ENCODE data around the gene PPIG. TPM values are rescaled to one million over a fixed set of nuclear protein-coding genes. Genes with fewer than 3 reads are reported as not detected.
"Not testable (repeated sequence)": the region's sequence is repeated elsewhere in the genome, so short reads cannot be mapped to it uniquely, and the experiment has no call there.

PPIG gene
- total RNA-seq, 4 donors from 2014 or later, result 26.1 to 53.8 (median 37.1) TPM

- TF ChIP-seq CTCF (IDR thresholded peaks at IDR 0.05) (no peak), EP300 (IDR thresholded peaks at IDR 0.05) (no peak), POLR2A (IDR thresholded peaks at IDR 0.05) (no peak)
- Histone ChIP-seq H3K4me3 (no peak overlapping the region), H3K27ac (no peak overlapping the region), H3K9me3 (no peaks in the 10 kb centered on the region), H3K36me3 (no peaks in the 10 kb centered on the region), H3K4me1 (peaks cover 0 to 3% (median 0%) of the 10 kb centered on the region in 4 donors), H3K27me3 (no peaks in the 10 kb centered on the region)
- WGBS, 2 donors, result 59 to 63% methylated on average over 6 of the region's 6 CpGs
- DNase-seq (ENCODE audit: low spot score in 2 of 2), result no peak
Observed at GRCh38 chr2:169579044-169579443, 5.1 kb upstream of the PPIG start.

- H3K4me3 ChIP-seq; DNase-seq (ENCODE audit: low spot score in 2 of 2); H3K27me3 ChIP-seq; H3K27ac ChIP-seq; H3K36me3 ChIP-seq; H3K9me3 ChIP-seq: not testable (repeated sequence)
- peaks cover 0 to 25% (median 13%) of the 10 kb centered on the region in 4 donors for H3K4me1 ChIP-seq
- WGBS, 2 donors, result 96 to 98% methylated on average over 10 of the region's 10 CpGs
Observed at GRCh38 chr2:169582552-169583266, 1.4 kb upstream of the PPIG start.

- peak overlapping the region; percentile 95 to 98 (median 96) for H3K27ac ChIP-seq
- no peaks in the 10 kb centered on the region for H3K36me3 ChIP-seq
- no peak for DNase-seq (ENCODE audit: low spot score in 2 of 2)
- no peak overlapping the region for H3K4me3 ChIP-seq
- 95 to 97% methylated on average over 5 of the region's 5 CpGs for WGBS, 2 donors
- no peaks in the 10 kb centered on the region for H3K9me3 ChIP-seq
- peaks cover 0 to 31% (median 13%) of the 10 kb centered on the region in 4 donors for H3K4me1 ChIP-seq
- no peaks in the 10 kb centered on the region for H3K27me3 ChIP-seq
- TF ChIP-seq CTCF (IDR thresholded peaks at IDR 0.05), result no peak
- no peak for TF ChIP-seq EP300 (IDR thresholded peaks at IDR 0.05)
- TF ChIP-seq POLR2A (IDR thresholded peaks at IDR 0.05), result no peak
Observed at GRCh38 chr2:169583518-169583917, 633 bp upstream of the PPIG start.

GRCh38 chr2:169585673-169586072 is 1.5 kb downstream of the PPIG start:
- Histone ChIP-seq H3K4me3 (peak overlapping the region; percentile 77 to 94 (median 84)), H3K27ac (peak overlapping the region in 3 of 4 donors; percentile 95 to 98 (median 97)), H3K9me3 (no peaks in the 10 kb centered on the region), H3K27me3 (no peaks in the 10 kb centered on the region), H3K4me1 (peaks cover 0 to 40% (median 13%) of the 10 kb centered on the region in 4 donors), H3K36me3 (no peaks in the 10 kb centered on the region)
- DNase-seq (ENCODE audit: low spot score in 2 of 2), result no peak
- TF ChIP-seq POLR2A (IDR thresholded peaks at IDR 0.05) (no peak), CTCF (IDR thresholded peaks at IDR 0.05) (no peak), EP300 (IDR thresholded peaks at IDR 0.05) (no peak)
- 9 to 10% methylated on average over 7 of the region's 7 CpGs for WGBS, 2 donors

GRCh38 chr2:169590804-169591203 is 6.7 kb downstream of the PPIG start:
- 82 to 89% methylated on average over 8 of the region's 8 CpGs for WGBS, 2 donors
- no peaks in the 10 kb centered on the region for H3K27me3 ChIP-seq
- no peaks in the 10 kb centered on the region for H3K9me3 ChIP-seq
- H3K27ac ChIP-seq, result no peak overlapping the region
- TF ChIP-seq POLR2A (IDR thresholded peaks at IDR 0.05), result no peak
- no peak for TF ChIP-seq CTCF (IDR thresholded peaks at IDR 0.05)
- TF ChIP-seq EP300 (IDR thresholded peaks at IDR 0.05), result no peak
- peaks cover 0 to 42% (median 13%) of the 10 kb centered on the region in 4 donors for H3K4me1 ChIP-seq
- no peaks in the 10 kb centered on the region for H3K36me3 ChIP-seq
- DNase-seq (ENCODE audit: low spot score in 2 of 2), result no peak
- H3K4me3 ChIP-seq, result no peak overlapping the region

- H3K9me3 ChIP-seq; H3K4me3 ChIP-seq; H3K36me3 ChIP-seq; H3K27me3 ChIP-seq; DNase-seq (ENCODE audit: low spot score in 2 of 2); H3K27ac ChIP-seq: not testable (repeated sequence)
- WGBS, 2 donors, result 86 to 97% methylated on average over 7 of the region's 7 CpGs
- peaks cover 0 to 12% (median 2%) of the 10 kb centered on the region in 4 donors for H3K4me1 ChIP-seq
Observed at GRCh38 chr2:169596546-169596945, 12.4 kb downstream of the PPIG start.

Data from tibial nerve (tissue), 4 donors.